Measurements from ENCODE around the gene KIF4B.
"Not testable (repeated sequence)": the region's sequence is repeated elsewhere in the genome, so short reads cannot be mapped to it uniquely, and the experiment has no call there.

The KIF4B gene, protein sequence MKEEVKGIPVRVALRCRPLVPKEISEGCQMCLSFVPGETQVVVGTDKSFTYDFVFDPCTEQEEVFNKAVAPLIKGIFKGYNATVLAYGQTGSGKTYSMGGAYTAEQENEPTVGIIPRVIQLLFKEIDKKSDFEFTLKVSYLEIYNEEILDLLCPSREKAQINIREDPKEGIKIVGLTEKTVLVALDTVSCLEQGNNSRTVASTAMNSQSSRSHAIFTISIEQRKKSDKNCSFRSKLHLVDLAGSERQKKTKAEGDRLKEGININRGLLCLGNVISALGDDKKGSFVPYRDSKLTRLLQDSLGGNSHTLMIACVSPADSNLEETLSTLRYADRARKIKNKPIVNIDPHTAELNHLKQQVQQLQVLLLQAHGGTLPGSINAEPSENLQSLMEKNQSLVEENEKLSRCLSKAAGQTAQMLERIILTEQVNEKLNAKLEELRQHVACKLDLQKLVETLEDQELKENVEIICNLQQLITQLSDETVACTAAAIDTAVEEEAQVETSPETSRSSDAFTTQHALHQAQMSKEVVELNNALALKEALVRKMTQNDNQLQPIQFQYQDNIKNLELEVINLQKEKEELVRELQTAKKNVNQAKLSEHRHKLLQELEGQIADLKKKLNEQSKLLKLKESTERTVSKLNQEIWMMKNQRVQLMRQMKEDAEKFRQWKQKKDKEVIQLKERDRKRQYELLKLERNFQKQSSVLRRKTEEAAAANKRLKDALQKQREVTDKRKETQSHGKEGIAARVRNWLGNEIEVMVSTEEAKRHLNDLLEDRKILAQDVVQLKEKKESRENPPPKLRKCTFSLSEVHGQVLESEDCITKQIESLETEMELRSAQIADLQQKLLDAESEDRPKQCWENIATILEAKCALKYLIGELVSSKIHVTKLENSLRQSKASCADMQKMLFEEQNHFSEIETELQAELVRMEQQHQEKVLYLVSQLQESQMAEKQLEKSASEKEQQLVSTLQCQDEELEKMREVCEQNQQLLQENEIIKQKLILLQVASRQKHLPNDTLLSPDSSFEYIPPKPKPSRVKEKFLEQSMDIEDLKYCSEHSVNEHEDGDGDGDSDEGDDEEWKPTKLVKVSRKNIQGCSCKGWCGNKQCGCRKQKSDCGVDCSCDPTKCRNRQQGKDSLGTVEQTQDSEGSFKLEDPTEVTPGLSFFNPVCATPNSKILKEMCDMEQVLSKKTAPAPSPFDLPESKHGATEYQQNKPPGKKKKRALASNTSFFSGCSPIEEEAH

DNA sequence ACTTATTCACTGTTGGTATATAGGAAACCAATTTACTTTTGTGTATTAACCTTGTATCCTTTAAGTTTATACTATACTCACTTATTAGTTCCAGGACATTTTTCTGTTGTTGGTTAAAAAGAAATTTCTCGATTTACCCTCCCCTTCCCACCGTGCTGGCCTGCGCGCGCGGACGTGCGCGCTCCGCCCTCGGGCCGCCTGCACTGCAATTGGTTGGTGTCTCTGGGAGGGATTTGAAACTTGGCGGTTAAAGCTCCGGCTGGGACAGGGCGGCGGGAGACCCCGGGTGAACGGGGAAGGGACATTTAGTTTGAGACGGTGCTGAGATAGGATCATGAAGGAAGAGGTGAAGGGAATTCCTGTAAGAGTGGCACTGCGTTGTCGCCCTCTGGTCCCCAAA is at the start of gene KIF4B:
Gene KIF4B, plus strand, starts transcription at position 230 of the 400 bp plus-strand sequence. Its CDS starts 105 bp downstream, at position 335.
- no peak for DNase-seq (ENCODE audit: low read depth)

DNA sequence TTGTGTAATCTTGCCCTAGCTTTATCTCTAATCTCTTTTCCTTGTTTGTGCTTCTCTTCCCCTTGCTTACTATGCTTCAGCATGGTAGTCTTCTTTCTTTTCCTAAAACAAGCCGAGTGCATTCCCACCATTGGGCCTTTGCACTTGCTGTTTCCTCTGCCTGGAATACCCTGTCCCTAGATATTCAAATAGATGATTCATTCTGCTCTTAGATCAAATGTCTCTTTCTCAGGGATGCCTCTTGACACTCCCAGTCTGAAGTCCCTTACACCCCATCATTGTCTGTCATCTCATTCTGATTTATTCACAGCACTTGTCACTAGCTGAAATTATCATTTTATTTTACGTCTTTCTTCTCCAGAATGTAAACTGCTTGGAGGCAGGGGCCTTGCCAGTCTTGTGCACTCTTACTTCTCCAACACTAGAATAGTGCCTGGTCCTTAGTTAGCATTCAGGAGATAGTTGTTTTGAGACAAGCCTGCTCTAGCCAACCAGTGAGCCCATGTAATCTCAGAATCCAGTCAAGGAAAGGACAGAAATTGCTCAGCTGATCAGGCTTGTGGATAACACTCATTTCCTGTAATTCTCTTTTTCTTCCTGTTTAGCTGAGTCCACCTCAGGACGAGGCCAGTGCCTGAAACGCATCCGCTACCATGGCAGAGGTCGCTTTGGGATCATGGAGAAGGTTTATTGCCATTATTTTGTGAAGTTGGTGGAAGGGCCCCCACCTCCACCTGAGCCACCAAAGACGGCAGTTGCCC is 47.3 kb upstream of the KIF4B start:
- DNase-seq (ENCODE audit: low read depth) = no peak

DNA sequence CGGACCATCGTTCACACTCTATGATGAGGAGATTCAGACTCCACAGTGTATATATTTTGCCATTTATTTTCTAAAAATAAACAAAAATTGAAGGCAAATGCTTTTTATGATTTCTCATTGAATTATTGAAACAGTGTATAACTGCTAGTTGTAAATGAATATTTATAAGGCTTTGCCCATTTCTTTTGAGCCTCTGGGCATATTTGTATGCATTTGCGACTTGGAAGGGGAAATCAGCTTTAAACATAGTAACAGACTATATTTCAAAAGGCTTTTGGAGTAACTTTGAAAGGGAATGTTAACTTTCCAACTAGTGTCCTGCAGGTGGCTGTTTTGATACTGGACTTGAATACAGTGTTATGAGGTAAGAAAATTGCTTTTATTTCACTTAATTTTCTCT is 46.7 kb upstream of the KIF4B start:
- no peak for DNase-seq (ENCODE audit: low read depth)

DNA sequence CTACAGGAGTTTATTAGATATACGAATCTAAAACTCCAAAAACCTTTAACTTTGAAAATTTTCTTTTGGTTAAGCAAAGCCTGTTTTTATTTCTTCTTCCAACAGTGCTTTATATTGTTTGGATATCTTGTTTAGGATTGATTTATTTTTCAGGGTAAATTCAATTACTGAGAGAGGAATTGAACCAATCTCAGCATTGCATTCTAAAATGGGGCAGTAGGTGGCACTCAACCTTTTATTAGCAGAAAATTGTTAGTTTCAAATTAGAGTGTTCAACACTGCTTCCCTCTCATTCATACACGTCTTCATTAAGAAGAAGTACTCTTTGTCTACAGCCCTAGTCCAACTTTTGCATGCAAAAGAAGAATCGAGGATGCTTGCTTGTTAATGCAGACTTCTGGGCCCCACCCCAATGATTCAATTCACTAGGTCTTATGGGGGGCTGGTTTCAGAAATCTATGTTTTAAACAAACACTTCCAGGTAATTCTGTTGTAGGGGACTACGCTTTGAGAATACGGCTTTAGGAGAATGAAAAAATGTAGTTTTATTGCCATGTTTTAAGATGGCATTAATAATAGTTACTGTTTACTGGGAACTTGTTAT is 46.0 kb upstream of the KIF4B start:
- DNase-seq (ENCODE audit: low read depth) = no peak

DNA sequence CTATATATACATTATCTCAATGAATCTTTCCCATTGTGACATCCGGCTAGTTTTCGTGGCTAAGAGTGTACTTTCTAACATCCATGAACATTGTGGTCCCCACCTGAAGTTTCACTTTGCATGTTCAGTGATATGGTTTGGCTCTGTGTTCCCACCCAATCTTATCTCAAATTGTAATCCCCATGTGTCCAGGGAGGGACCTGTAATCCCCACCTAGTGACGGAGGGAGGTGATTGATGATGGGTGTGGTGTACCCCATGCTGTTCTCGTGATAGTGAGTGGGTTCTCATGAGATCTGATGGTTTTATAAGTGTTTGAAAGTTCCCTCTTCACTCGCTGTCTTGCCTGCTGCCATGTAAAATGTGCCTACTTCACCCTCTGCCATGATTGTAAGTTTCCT is 44.6 kb upstream of the KIF4B start:
- no peak for DNase-seq (ENCODE audit: low read depth)

DNA sequence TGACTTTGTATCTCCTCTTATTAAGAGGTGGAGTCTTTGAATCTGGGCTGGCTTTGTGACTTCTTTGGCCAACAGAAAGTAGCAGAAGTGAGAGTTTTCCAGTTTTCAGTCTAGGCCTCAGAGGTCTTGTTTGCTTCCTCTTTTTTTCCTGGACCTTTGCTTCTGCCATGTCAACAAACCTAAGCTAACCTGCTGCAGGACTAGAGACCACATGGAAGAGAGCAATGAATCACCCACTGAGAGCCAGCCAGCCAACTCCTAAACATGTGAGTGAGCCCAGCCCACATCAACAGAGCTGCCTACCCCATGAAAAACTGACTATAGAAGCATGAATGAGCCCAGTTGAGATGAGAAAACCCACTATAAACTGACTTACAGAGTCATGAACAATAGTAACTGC is 42.8 kb upstream of the KIF4B start:
- no peak for DNase-seq (ENCODE audit: low read depth)

DNA sequence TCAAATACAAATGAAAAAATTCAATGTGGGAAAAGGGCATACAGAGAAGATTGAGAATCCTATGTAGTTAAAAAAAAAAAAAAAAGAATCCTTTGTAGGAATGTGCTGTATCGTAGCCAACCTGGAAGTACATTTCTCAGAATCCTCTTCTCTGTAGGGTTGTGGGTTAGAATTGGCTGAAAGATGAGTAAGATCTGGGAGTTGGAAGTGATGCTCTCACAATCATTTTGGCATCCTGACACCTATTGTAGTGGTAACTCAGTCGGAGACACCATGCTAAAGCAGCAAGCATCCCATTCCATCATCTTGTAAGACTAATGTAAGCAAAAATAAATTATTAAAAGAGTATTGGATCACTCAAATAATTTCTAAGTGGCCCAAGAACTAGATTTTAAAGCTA is 42.1 kb upstream of the KIF4B start:
- no peak for DNase-seq (ENCODE audit: low read depth)

DNA sequence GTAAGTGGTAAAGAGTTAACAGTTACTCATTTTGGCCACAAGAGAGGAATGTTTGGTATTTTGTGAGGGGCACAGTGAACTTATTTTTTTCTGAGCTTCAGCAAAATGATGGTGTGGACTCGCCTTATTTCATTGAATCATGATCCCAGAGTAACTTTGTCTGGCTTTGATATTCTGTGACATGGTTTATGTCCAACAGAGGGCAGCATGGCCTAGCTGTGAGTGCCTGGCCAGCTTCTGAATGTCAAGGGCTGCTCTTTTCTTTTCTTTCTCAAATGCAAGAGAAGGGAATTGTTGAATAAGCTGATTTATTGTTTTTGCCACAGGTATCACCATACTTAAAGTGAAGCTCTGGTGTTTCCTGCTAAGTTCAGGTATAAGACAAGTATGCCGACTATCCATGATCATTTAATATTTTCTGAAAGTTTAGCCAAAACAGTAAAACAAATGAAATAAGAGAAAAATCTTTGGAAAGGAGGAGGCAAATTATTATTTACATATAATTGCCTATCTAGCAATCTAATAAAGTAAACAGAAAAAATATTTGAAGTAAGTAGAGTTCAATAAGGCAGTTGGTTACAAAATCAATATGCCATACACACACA is 41.0 kb upstream of the KIF4B start:
- DNase-seq (ENCODE audit: low read depth) = no peak

DNA sequence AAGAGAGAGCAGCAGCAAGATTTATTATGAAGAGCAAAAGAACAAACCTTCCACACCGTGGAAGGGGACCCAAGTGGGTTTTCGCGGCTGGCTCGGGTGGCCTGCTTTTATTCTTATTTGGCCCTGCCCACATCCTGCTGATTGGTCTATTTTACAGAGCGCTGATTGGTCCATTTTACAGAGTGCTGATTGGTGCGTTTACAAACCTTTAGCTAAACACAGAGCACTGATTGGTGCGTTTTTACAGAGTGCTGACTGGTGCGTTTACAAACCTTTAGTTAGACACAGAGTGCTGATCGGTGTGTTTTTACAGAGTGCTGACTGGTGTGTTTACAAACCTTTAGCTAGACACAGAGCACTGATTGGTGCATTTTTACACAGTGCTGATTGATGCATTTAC is 37.5 kb upstream of the KIF4B start:
- not testable (repeated sequence) for DNase-seq (ENCODE audit: low read depth)

DNA sequence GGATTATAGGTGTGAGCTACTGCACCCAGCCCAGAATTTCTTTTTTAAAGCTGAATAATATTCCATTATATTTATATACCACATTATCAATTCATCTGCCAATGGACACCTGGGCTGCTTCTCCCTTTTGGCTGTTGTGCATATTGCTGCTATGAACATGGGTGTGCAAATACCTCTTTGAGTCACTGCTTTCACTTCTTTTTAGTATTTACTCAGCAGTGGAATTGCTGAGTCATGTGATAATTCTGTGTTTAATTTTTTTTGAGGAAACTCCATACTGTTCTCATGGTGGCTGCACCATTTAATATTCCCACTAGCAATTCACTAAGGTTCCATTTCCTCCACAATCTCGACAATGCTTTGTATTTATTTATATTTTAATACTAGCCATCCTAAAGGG is 36.1 kb upstream of the KIF4B start:
- no peak for DNase-seq (ENCODE audit: low read depth)

DNA sequence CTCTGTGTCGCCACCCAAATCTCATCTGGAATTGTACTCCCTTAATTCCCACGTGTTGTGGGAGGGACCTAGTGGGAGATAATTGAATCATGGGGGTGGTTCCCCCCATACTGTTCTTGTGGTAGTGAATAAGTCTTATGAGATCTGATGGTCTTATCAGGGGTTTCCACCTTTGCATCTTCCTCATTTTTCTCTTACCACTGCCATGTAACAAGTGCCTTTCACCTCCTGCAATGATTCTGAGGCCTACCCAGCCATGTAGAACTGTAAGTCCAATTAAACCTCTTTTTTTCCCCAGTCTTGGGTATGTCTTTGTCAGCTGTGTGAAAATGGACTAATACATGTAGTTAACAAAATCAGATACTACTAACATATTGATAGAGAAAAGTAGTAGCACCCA is 35.3 kb upstream of the KIF4B start:
- not testable (repeated sequence) for DNase-seq (ENCODE audit: low read depth)

DNA sequence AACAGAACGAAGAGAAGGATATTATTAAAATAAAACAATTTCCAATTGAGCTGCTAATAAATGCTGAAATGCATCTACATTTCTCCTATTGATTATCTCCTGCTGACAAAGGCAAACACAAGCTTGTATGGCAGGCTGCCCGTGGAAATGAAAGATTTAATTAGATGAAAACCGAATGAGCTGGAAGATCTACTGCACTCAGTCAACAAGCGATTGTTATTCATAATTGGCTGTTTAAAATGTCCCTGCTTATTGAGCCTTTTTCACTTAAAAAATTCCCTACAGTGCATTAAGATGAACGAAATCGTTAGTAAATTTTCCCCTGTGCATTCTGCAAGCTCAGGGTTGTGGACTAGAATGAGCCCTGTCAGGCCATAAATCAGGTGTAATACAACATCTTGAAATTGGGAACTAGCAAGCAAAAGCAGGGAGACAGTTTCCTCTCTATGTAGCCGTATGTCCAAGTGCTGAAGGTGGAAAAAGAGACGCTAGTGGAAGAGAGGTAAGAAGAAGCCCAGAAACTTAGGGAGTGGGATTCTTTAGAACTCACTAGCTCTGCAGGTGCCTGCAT is 28.5 kb upstream of the KIF4B start:
- no peak for DNase-seq (ENCODE audit: low read depth)

DNA sequence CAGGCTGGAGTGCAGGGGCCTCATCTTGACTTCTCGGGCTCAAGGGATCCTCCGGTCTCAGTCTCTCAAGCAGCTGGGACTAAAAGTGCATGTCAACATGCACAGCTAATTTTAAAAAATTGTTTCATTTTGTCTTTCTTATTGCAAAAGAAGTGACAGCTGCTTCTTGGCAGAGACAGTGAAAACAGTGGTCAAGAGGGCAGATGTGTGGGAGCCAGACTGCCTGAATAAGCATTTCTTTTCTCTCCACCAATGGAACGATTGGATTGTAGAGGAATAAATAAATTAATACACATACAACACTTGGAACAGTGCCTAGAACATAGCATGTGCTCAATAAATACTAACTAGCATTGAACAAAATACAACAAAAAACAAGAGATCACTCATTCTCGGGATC is 27.4 kb upstream of the KIF4B start:
- DNase-seq (ENCODE audit: low read depth) = no peak

DNA sequence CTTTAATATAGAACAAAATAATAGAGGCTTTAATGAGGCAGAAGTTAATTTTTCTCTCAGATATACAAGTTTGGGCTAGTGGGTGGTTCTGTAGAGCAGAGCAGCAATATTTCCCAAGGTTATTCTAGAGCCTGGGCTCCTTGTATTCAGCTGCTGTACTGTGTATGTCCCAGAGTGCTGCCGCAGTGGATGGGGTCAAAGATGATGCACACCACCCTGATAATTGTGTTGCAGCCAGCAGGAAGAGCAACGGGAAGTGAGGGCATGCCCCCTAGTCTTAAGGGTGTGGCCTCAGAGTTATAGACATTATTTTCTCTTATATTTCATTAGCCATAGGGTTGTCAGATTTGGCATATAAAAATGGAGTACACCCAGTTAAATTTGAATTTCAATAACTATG is 23.9 kb upstream of the KIF4B start:
- DNase-seq (ENCODE audit: low read depth) = no peak

DNA sequence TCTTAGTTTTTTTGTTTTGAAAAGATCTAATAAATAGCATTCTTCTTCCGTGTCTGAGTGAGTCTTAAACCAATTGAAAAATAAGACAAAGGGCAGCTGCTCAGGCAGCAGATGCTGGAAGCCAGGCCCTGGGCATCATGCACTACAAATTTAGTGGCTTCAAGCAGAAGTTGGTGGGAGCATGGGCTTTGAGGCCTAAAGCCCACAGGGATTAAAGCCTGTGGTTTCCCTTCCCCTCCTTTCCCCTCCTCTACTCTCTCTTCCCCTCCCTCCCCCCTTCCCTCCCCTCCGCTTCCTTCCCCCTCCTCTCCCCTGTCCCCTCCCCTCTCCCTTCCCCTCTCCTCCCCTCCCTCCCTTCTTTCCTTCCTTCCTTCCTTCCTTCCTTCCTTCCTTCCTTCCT is 20.1 kb upstream of the KIF4B start:
- no peak for DNase-seq (ENCODE audit: low read depth)

DNA sequence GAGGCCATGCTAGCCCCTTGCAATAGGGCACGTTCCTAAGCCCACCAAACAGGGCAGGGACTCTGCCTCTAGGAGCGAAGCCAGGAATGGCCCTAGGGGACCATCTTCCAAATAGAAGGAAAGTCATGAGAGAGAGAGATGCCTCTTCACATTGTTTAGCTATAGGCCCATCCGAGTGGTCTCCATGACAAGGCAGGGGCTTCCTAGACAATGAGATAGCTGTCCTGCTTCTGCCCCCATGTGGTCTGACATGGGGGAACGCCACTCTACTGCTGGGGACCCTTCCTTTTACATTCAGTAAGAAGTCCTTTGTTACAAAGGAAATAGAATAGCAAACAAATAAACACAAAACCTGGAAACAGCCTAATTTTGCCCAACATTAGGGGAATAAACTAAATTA is 17.9 kb upstream of the KIF4B start:
- DNase-seq (ENCODE audit: low read depth) = no peak

DNA sequence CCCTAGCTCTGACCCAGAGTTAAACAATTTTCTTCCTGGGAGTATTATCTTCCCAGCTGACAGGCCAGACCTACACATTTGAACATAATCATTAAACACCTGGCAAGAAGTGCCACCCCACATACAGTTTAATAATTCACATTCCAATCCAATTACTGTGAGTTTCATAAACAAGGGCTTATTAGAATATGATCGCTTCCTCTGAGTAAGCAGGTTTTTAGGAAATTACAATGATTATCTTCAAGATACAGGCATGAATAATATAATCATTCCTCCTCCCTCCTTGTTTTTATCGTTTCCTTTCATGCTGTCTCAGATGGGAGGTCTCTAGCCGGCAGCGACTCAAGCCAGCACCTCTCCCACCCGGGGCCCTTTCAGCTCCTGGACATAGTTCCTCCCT is 15.8 kb upstream of the KIF4B start:
- DNase-seq (ENCODE audit: low read depth) = no peak

DNA sequence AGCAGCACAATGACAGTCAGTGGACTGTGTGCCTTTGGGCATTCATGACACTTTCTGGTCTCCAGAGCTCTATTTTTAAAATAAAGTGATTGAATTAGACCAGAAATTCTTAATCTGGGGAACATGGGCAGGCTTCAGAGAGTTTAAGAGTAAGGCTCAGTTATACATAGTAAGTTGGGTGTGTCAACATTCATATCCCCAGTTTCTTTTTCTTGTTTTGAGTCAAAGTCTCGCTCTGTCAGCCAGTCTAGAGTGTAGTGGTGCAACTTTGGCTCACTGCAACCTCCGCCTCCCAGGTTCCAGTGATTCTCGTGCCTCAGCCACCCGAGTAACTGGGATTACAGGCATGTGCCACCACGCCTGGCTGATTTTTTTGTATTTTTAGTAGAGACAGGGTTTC is 13.7 kb upstream of the KIF4B start:
- no peak for DNase-seq (ENCODE audit: low read depth)

DNA sequence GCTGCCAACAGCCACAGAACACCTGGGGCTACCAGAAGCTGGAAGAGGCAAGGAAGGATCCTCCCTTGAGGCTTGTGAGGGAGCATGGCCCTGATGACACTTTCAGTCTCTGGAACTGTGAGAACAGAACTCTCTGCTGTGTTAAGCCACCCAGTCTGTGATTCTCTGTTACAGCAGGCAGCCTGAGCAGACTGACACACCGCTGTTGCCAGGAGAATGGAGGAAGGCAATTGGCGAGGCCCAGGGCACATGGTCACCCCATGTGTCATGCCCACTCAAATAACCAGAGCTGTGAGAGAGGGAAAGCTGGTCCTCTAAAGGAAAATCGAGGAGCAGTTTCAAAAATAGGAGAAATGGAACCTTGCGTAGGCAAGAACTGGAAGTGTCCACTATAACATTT is 12.0 kb upstream of the KIF4B start:
- no peak for DNase-seq (ENCODE audit: low read depth)

DNA sequence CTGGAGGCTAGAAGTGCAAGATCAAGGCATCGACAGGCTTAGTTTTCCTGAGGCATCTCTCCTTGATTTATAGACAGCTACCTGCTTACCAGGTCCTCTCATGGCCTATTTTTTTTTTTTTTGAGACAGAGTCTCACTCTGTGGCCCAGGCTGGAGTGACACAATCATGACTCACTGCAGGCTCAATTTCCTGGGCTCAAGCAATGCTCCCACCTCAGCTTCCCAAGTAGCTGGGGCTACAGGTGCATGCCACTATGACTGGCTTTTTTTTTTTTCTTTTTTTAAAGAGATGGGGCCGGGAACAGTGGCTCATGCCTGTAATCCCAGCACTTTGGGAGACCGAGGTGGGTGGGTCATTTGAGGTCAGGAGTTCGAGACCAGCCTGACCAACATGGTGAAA is 10.8 kb upstream of the KIF4B start:
- not testable (repeated sequence) for DNase-seq (ENCODE audit: low read depth)

Data from stimulated activated CD8-positive, alpha-beta memory T cell treated with anti-CD3 and anti-CD28 coated beads, Interleukin-4, amount 100 ng/mL, for 24 hours (primary cell).